ENCODE measurements around the gene COL6A3.

DNA sequence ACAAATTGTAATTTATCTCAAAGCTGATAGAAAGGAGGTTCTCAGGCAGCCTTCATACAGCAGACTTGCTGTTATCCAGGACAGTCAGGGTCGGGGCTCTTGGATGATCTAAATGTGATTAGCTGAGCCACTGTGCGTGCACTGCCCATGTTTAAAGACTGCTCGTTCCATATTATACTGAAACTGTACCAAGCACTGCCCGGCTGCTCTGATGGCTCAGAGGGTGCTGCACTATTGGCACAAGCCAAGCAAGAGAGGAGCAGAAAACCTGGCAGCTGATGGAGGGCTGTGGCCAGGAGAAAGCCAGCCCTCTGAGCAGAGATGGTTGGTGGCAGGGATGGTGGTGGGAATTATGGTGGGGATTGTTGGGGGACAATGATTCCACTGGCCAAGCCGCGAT lies 63.4 kb downstream of the COL6A3 start:
- TF ChIP-seq CTCF (conservative IDR thresholded peaks at IDR 0.05; ENCODE audit: low read length) (no peak), EZH2phosphoT487 (IDR thresholded peaks at IDR 0.05; ENCODE audit: borderline replicate concordance) (no peak)

Data from Loucy (cell line).